Measurements from ENCODE around the gene AHSA1. TPM values are rescaled to one million over a fixed set of nuclear protein-coding genes. Genes with fewer than 3 reads are reported as not detected.

Gene AHSA1
- total RNA-seq, 4 donors from 2014 or later: 82.4 to 158 (median 101) TPM

DNA sequence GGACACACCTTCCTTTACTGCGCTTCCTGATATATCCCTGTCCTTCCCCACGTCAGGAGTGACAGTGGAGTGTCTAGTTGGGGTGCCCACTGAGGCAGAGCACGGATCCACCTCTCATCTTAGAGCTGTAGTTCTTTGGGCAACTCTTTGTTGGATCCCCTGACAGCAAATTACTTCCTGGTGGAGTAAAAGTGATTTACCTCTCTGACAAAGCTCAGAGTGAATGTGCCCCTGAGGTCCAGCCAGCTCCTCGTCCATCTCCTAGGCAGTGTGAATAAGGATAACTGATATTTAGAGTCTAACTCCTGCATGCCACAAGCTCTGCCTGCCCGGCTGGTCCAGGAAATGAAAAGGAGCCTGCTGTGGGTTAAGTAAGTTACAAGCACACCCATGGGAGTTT is 16.0 kb downstream of the AHSA1 start:
- TF ChIP-seq, protein P1, sequence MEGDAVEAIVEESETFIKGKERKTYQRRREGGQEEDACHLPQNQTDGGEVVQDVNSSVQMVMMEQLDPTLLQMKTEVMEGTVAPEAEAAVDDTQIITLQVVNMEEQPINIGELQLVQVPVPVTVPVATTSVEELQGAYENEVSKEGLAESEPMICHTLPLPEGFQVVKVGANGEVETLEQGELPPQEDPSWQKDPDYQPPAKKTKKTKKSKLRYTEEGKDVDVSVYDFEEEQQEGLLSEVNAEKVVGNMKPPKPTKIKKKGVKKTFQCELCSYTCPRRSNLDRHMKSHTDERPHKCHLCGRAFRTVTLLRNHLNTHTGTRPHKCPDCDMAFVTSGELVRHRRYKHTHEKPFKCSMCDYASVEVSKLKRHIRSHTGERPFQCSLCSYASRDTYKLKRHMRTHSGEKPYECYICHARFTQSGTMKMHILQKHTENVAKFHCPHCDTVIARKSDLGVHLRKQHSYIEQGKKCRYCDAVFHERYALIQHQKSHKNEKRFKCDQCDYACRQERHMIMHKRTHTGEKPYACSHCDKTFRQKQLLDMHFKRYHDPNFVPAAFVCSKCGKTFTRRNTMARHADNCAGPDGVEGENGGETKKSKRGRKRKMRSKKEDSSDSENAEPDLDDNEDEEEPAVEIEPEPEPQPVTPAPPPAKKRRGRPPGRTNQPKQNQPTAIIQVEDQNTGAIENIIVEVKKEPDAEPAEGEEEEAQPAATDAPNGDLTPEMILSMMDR (IDR thresholded peaks at IDR 0.05): no peak
- ATAC-seq (ENCODE audit: low FRiP score): no peak
- no peak for DNase-seq (ENCODE audit: low spot score)

DNA sequence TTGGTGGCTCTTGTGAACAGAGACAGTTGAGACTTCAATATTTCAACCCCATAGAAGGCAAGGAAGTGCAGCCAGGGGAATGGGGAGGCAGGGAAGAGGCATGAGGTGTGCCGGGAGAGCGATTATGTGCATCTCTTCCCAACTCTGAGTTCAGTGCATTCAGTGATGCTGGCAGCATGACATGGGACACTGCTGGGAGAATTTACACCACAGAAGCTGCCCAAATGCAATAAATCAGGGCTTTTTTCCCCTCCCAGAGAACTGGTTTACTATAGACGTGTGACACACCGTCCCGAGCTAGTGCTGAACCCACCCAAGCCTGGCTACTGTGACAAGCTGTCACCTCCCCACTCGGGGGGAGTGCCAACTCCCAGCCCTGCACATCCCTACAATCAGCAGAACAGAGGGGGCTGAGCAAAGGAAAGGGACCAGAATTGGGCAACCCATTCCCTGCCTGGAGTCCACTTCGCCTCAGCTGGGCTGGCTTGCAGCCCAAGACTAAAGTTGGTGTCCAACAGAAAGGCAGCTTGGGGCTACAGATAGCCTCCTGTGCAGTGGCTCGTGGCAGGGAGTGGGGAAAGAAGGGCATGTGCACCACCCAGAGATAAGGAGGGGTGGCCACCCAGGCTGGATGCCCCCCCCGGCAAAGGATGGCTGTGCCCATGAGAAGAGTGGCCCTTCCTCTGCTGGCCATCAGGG is 16.7 kb downstream of the AHSA1 start:
- TF ChIP-seq, protein P1 (IDR thresholded peaks at IDR 0.05): no peak
- DNase-seq (ENCODE audit: low spot score): no peak
- no peak for ATAC-seq (ENCODE audit: low FRiP score)

DNA sequence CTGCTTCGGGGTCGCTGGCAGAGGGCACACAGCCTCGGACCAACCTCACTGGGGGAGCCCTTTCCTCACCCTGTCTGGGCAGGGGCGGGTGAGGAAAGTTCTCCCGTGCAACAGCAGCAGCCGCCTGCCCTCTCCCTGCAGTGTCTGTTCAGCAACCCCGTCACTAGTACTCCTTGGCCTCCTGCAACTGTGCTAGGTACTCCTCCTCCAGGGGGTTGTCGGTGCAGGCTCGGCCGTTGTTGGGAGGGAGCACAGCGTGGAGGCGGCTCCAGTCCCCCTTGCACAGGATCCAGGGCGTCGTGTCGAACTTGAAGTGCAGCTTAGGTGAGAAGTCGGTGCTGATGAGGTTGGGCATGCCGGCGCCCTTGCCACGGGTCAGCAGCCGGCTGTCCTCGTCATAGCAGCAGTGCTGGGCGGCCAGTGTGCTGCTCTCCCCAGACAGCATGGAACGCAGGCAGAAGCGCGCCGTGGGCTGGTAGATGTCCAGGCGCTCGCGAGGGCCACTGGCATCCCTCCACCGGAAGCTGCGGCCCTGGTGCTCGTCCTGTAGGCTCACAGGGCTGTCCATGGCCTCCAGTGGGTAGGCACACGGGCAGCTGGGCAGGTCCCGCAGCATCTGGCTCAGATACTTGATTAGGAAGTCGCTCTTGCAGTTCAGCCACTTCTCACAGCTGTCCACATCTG is 17.7 kb downstream of the AHSA1 start:
- DNase-seq (ENCODE audit: low spot score) (no peak), ATAC-seq (ENCODE audit: low FRiP score) (no peak)
- TF ChIP-seq, protein P1 (IDR thresholded peaks at IDR 0.05): no peak

DNA sequence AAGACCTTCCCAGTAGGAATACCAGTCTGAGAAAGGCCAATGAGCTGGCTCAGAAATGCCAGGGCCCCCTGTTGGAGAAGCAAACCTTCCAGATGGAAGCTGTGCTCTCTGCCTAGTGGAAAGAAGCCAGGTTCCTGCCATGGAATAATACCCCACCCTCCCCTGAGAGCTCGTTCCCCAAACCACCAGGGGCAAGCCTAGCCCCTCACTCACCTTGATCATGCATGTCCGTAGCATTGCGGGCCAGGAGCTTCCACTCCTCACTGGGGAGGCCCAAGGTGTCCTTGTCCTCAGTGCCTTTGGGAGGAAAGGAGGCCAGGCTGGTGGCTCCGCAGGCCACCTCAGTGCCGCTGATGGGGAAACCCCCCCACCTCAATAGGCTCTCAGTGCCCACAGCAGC is 20.1 kb downstream of the AHSA1 start:
- ATAC-seq (ENCODE audit: low FRiP score) (no peak), DNase-seq (ENCODE audit: low spot score) (no peak)
- TF ChIP-seq, protein P1 (IDR thresholded peaks at IDR 0.05): no peak

DNA sequence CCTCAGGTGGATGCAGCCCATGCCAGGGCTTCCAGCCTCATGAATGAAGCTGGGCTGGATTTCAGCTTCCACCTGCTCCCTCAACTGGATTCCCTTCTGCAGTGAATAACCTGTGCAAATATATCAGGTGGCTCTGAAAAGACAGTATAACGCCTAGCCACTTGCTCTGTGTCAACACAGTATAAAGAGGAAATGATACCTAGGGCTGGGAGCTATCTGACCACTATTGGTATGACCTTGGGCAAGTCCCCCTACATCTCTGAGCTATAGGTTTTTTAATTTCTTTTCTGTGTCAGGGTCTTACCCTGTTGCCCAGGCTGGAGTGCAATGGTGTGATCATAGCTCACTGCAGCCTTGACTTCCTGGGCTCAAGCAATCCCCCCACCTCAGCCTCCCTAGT is 20.9 kb downstream of the AHSA1 start:
- TF ChIP-seq, protein P1 (IDR thresholded peaks at IDR 0.05): no peak
- ATAC-seq (ENCODE audit: low FRiP score) (no peak), DNase-seq (ENCODE audit: low spot score) (no peak)

DNA sequence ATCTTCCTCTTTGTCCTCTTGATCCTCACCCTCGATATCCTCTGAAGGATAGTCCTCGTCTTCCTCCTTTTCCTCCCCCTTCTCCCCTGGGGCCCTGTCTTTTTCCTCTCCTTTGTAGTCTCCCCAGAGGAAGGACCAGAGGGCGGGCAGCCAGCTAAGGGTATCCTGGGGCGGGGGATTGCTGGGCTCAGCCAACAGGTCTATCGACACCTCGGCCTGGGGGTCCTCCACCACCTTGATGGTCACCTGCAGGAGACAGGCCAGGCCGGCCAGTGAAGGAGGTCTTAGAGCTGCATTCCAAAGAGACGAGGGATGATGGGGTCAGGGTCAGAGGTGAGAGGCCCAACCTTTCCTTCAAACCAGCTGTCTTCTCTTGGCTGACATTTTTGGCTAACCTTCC is 24.5 kb downstream of the AHSA1 start:
- ATAC-seq (ENCODE audit: low FRiP score) (no peak), DNase-seq (ENCODE audit: low spot score) (no peak)
- TF ChIP-seq, protein P1 (IDR thresholded peaks at IDR 0.05): no peak

DNA sequence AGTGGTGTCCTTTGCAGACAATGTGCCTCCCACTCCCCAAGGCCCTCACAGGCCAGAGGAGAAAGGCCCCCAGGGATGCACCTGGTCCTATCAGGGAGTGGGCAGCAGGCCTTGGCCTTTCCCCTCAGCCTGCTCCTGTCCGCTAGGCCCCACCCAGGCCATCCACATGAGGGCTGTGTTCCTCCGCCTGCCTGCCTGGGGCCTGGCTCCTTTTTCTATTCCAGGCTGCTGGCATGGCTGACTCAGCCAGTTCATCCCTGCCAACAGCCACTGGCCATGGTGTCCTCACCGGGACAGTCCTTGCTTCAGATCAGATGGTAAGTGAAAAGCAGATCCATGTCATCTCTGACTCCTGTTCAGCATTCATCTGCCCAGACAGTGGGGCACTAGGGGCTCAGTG is 27.4 kb downstream of the AHSA1 start:
- DNase-seq (ENCODE audit: low spot score) (no peak), ATAC-seq (ENCODE audit: low FRiP score) (no peak)
- TF ChIP-seq, protein P1 (IDR thresholded peaks at IDR 0.05): no peak

Data from omental fat pad (tissue), 4 donors.